SK-N-SH treated with all-trans-retinoic acid at 6 μM for 48 hours (cell line): ENCODE results near the gene PAX5.

Experiments used
- CREB5 ChIP-seq: fragments of 250-450 bp; sonication (Bioruptor Pico); IDR thresholded peaks from 2 replicates; pipeline ENCODE4 v1.5.1; 2020; ENCODE audit warnings: low read depth, mild to moderate bottlenecking, moderate library complexity
- CSDC2 ChIP-seq: fragments of 250-450 bp; sonication (Bioruptor Pico); IDR thresholded peaks from 2 replicates; pipeline ENCODE4 v1.5.0; 2020; ENCODE audit warnings: mild to moderate bottlenecking, moderate library complexity
- RARB ChIP-seq: fragments of 250-450 bp; sonication (Bioruptor Pico); IDR thresholded peaks from 2 replicates; pipeline ENCODE4 v1.8.0; 2021; ENCODE audit warnings: mild to moderate bottlenecking, moderate library complexity

GRCh38 chr9:36828611-36829013, 205.5 kb downstream of the PAX5 start:
- TF ChIP-seq RARB (no peak), CSDC2 (CRISPR knock-in tag) (no peak), CREB5 (CRISPR knock-in tag) (no peak)
